Endothelial cell of coronary artery (primary cell): ENCODE results near the gene SPATA31C2. TPM values are rescaled to one million over a fixed set of nuclear protein-coding genes. Genes with fewer than 3 reads are reported as not detected.

Source experiments
- total RNA-seq: library from RNA; depleted of rRNA; stranded (reverse); fragments of >200 nt; gene quantifications from 2 replicates; pipeline ENCODE4 v1.2.3, GENCODE V29; 2014

SPATA31C2 gene
- total RNA-seq = not detected in 2 replicates

GRCh38 chr9:88138375-88138774, at the start of gene SPATA31C2:
Gene SPATA31C2, minus strand, starts transcription at chr9:88138475. Its CDS starts 29 bp downstream, at chr9:88138446.

Other genes with a start within 250 kb of the SPATA31C2 start
- gene SPATA31C1, start 220.5 kb downstream of the SPATA31C2 start, total RNA-seq = not detected in 2 replicates
- gene CDK20, start 163.9 kb downstream of the SPATA31C2 start, total RNA-seq = 0.56 and 0.90 TPM in 2 replicates
- 42.4 and 50.4 TPM in 2 replicates for gene SPIN1, start 250.0 kb upstream of the SPATA31C2 start, total RNA-seq